ENCODE measurements around the gene ATP2C2. TPM values are rescaled to one million over a fixed set of nuclear protein-coding genes. Genes with fewer than 3 reads are reported as not detected.

ATP2C2 gene
- total RNA-seq, 4 donors from 2014 or later, result 1.3 TPM; not detected in 3

DNA sequence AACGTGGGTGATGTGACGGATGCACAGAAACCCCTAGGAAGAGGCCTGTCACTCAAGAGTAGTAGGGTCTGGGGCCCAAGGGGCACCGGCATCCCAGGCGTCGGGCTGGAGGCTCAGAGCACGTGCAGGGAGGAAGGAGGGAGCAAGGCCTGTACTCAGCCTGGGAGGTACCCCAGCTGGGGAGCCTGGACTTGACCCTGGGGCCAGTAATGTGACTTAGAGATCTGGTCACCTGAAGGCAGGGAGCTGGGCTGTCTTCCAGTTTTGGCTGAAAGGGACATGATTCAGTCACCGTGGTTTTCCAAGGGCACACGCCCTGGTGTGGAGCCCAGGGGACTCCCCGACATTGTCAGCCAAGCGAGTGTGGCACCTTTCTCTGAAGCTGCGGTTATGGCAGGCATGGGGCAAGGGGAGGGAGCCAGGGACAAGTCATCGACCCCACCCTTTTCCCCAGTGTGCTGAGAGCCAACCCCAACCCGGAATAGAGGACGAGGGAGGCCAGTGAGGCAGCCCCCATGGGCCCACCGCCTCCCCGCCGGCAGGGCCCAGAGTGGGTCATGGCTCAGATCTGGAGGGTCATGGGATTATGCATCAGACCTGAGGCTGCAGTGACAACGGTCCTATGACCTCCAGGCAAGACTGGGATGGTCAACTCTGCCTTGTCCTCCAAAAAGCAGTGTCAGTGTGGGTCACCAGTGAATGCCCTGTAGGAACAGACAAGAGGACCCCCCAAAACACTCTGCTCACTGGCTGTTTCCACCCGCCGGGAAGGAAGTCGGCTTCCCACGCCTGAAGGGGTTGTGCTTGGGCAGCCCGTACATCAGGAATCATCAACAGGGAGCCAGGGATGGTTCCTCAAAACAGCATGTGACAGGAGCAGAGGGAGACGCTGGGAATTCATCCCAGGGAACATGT is 94.2 kb downstream of the ATP2C2 start:
- no peak for ATAC-seq (ENCODE audit: low FRiP score)

GRCh38 chr16:84463221-84463620 is 94.9 kb downstream of the ATP2C2 start:
- TF ChIP-seq, protein P1, sequence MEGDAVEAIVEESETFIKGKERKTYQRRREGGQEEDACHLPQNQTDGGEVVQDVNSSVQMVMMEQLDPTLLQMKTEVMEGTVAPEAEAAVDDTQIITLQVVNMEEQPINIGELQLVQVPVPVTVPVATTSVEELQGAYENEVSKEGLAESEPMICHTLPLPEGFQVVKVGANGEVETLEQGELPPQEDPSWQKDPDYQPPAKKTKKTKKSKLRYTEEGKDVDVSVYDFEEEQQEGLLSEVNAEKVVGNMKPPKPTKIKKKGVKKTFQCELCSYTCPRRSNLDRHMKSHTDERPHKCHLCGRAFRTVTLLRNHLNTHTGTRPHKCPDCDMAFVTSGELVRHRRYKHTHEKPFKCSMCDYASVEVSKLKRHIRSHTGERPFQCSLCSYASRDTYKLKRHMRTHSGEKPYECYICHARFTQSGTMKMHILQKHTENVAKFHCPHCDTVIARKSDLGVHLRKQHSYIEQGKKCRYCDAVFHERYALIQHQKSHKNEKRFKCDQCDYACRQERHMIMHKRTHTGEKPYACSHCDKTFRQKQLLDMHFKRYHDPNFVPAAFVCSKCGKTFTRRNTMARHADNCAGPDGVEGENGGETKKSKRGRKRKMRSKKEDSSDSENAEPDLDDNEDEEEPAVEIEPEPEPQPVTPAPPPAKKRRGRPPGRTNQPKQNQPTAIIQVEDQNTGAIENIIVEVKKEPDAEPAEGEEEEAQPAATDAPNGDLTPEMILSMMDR (IDR thresholded peaks at IDR 0.05), result no peak
- ATAC-seq (ENCODE audit: low FRiP score) (no peak), DNase-seq (ENCODE audit: low spot score) (no peak)

More for the DNA sequence above, 94.2 kb downstream of the ATP2C2 start:
- peak; percentile 7 for DNase-seq (ENCODE audit: low spot score)
- TF ChIP-seq, protein P1 (IDR thresholded peaks at IDR 0.05), result no peak

DNA sequence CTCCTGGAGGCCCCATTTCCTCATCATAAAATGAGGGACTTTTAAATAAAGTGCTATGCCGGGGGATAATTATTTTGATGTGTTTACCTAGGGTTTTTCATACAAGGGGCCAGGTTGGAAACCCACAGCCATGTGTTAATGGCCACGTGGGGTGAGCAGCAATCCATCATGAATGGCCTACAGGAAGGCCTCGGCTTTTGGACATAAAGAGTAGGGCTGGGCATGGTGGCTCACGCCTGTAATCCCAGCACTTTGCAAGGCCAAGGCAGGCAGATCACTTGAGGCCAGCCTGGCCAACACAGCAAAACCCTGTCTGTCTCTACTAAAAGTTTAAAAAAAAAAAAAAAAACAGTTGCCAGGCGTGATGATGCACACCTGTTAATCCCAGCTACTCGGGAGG is 95.8 kb downstream of the ATP2C2 start:
- DNase-seq (ENCODE audit: low spot score) (peak; percentile 5), ATAC-seq (ENCODE audit: low FRiP score) (no peak)
- TF ChIP-seq, protein P1 (IDR thresholded peaks at IDR 0.05), result no peak

GRCh38 chr16:84465154-84465553 is 96.8 kb downstream of the ATP2C2 start:
- ATAC-seq (ENCODE audit: low FRiP score) (no peak), DNase-seq (ENCODE audit: low spot score) (peak; percentile 4)
- TF ChIP-seq, protein P1 (IDR thresholded peaks at IDR 0.05), result no peak

GRCh38 chr16:84466692-84467091 is 98.4 kb downstream of the ATP2C2 start:
- ATAC-seq (ENCODE audit: low FRiP score), result no peak
- TF ChIP-seq, protein P1 (IDR thresholded peaks at IDR 0.05), result no peak
- DNase-seq (ENCODE audit: low spot score), result no peak

GRCh38 chr16:84467256-84467655 is 98.9 kb downstream of the ATP2C2 start:
- ATAC-seq (ENCODE audit: low FRiP score), result no peak
- no peak for DNase-seq (ENCODE audit: low spot score)

More at GRCh38 chr16:84467256-84467655, 98.9 kb downstream of the ATP2C2 start:
- TF ChIP-seq, protein P1 (IDR thresholded peaks at IDR 0.05), result no peak
